Activated CD8-positive, alpha-beta memory T cell treated with anti-CD3 and anti-CD28 coated beads for 36 hours (primary cell): Measurements from ENCODE around the gene DQX1. TPM values are rescaled to one million over a fixed set of nuclear protein-coding genes. Genes with fewer than 3 reads are reported as not detected.

ENCODE experiments used
- CTCF ChIA-PET: fragments of 350-600 bp; sonication (Branson Sonifier 250); formaldehyde crosslinking; loops from one replicate; lab custom pipeline; 2021; ENCODE audit warnings: antibody characterized with exemption; lab: Charles Lee
- POLR2A ChIA-PET: fragments of 350-600 bp; sonication (Branson Sonifier 250); formaldehyde crosslinking; loops from one replicate; lab custom pipeline; 2021; ENCODE audit warnings: antibody characterized with exemption; lab: Charles Lee
- total RNA-seq, 2 experiments: library from RNA; stranded (reverse); gene quantifications; one replicate each; pipeline ENCODE4 v1.2.3, GENCODE V29; 2021

The DQX1 gene
- total RNA-seq, 2 experiments from 2014 or later: 0.75 to 0.91 TPM

DNA sequence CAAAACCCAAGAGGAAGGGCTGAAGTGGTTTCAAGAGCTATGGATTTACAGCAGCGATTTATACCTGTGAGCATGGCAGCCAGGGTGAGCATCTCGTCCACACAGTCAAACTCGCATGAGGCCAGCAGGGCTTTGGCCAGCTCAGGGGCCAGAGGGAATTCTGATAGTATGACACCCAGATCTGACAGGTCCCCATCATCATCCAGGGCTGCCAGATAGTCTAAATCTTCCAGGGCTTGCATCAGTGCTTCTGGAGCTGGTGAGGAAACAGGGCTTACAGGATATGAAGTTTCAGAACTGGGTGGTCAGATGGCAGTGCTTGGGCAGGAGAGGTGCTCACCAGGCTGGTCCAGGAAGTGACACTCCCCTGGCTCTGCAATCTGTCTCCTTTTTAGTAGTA is 3.5 kb downstream of the DQX1 start:
- POLR2A ChIA-PET: no interaction called here
- CTCF ChIA-PET: interaction anchor here (0.9 to 1.5 kb wide), 5 partner anchors 8 to 40 kb away, joined by 3 read pairs; partner anchors contain the start of genes CCDC142, PCGF1, TLX2 and TTC31

- POLR2A ChIA-PET: interaction anchor here (1.0 kb wide), 1 partner anchor 17 kb away, joined by 3 read pairs; the partner anchor contains the start of gene LBX2
- CTCF ChIA-PET: interaction anchor here (0.6 kb wide), 1 partner anchor 15 kb away, joined by 3 read pairs; no protein-coding TSS in a partner anchor
Observed at GRCh38 chr2:74516650-74517049, 9.4 kb downstream of the DQX1 start.

DNA sequence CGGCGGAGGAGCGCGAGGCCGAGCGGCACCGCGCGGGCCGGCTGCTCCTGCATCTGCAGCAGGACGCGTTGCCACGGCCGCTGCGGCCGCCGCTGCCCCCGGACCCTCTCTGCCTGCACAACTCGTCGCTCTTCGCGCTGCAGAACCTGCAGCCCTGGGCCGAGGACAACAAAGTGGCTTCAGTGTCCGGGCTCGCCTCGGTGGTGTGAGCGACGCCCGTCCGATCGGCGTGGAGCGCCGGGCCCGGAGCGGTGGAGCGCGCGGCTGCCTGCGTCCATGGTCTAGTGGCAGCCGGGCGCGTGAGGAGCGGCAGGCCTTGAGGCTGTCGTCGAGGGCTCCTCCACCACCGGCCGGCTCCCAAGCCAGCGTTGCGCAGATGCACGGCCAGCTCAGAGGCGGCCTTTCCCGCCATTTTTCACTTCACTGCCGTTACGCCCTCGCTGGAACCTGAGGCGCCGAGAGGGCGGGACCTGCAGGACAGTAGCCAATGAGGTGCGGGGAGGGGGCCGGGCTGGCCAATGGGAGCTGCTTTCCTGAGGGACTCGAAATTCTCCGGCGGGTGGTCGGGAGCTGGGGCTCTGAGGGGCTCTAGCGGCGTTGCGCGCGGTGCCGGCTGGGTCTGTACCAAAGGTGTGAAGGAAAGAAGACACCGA is 9.9 kb downstream of the DQX1 start:
- POLR2A ChIA-PET: interaction anchor here (1.0 to 1.4 kb wide), 2 partner anchors 15 to 17 kb away, joined by 3 to 8 read pairs; partner anchors contain the start of gene LBX2
- CTCF ChIA-PET: no interaction called here

DNA sequence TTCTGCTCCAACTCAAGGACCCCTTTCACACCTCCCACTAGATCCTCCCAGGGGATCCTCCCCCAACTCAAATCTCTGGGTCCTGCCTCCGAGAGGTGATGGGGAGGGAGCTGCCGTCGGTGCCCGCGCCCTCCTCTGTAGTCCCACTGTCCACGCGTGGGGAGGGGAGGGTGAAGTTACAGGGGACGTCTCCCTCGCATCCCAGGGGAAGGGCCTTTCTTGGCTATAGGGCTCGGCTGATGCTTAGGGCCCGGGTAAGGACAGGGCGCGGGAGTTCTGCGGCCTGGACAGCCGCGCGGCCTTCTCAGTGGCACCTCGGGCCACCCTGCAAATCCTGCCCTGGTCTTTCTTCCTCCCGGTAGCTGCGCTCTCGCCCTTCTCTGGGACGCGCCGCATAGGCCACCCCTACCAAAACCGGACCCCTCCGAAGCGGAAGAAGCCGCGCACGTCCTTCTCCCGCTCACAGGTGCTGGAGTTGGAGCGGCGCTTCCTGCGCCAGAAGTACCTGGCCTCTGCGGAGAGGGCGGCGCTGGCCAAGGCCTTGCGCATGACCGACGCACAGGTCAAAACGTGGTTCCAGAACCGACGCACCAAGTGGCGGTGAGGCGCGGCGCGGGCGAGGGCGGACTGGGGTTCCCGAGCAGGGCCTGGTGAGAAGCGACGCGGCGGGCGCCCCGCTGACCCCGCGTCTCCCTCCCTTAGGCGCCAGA is 10.6 kb downstream of the DQX1 start:
- CTCF ChIA-PET: interaction anchor here (1.3 kb wide), 1 partner anchor 8 kb away, joined by 3 read pairs; no protein-coding TSS in a partner anchor
- POLR2A ChIA-PET: interaction anchor here (0.6 to 1.4 kb wide), 3 partner anchors 14 to 28 kb away, joined by 3 to 8 read pairs (median 5); partner anchors contain the start of genes AUP1 and HTRA2

- ChIA-PET CTCF (interaction anchor here (1.3 kb wide), 1 partner anchor 9 kb away, joined by 3 read pairs; no protein-coding TSS in a partner anchor), POLR2A (interaction anchor here (0.6 to 1.4 kb wide), 4 partner anchors 15 to 29 kb away, joined by 3 to 8 read pairs (median 4); partner anchors contain the start of genes AUP1 and HTRA2)
Observed at GRCh38 chr2:74514368-74515270, 11.4 kb downstream of the DQX1 start, which contains the start of gene TLX2. TSS of gene TLX2 (plus strand) at chr2:74514450. CDS start at chr2:74514807, 357 bp downstream.

- POLR2A ChIA-PET: interaction anchor here (1.1 to 1.4 kb wide), 3 partner anchors 10 to 16 kb away, joined by 3 to 5 read pairs (median 3); partner anchors contain the start of genes AUP1 and HTRA2
- CTCF ChIA-PET: interaction anchor here (1.3 kb wide), 1 partner anchor 9 kb away, joined by 3 read pairs; no protein-coding TSS in a partner anchor
Observed at GRCh38 chr2:74513605-74514367, 12.2 kb downstream of the DQX1 start.

GRCh38 chr2:74512744-74513604 is 13.1 kb downstream of the DQX1 start:
- POLR2A ChIA-PET: interaction anchor here (0.5 to 1.3 kb wide), 3 partner anchors 9 to 204 kb away, joined by 3 read pairs; no protein-coding TSS in a partner anchor
- CTCF ChIA-PET: no interaction called here

DNA sequence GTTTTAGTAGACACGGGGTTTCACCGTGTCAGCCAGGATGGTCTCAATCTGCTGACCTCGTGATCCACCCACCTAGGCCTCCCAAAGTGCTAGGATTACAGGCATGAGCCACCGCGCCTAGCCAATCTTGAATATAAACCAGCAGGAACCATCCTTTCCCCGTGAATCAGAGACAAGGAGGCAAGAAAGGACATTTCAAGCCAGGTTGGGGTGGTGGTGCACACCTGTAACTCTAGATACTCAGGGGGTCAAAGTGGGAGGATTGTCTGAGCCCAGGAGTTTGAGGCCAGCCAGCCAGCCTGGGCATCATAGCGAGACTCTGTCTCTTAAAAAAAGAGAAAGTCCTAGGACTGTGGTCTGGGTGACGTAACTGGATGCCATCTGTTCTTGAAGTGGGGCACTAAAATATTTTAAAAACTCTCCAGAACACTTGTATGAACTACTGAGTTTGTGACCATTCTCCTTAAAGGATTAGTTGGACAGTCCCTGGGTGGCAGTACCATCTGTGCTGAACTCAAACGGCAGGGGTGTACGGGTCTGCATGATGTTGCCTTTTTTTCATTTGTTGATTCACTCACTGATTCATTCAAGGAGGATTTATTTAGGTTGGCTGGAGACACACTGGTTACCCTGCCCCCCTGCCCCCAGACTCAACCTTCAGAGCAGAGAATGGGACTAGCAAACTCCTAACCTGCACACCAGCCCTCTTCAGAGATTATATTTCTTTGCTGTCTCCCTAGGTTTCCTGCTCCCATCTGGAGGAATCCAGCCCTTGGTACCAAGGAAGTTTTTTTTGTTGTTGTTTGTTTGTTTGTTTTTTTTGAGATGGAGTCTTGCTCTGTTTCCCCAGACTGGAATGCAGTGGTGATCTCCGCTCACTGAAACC is 14.7 kb downstream of the DQX1 start:
- ChIA-PET CTCF (interaction anchor here (0.6 kb wide), 1 partner anchor 127 kb away, joined by 3 read pairs; no protein-coding TSS in a partner anchor), POLR2A (no interaction called here)

DNA sequence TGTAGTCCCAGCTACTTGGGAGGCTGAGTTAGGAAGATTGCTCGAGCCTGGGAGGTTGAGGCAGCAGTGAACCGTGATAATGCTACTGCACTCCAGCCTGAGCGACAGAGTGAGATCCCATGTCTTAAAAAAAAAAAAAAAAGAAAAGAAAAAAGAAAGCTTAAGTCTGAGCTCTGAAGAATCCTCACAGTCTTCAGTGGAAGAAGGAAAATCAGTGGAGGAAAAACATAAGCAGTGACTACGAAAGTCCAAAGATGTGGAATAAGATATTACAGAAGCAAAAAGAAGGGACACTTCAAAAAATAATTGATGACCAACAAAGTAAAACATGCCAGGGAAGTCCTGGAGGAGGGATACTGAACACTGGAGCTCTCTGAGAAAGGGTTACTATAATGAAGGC is 15.8 kb downstream of the DQX1 start:
- ChIA-PET POLR2A (interaction anchor here (0.6 kb wide), 1 partner anchor 47 kb away, joined by 3 read pairs; no protein-coding TSS in a partner anchor), CTCF (interaction anchor here (0.6 to 1.1 kb wide), 4 partner anchors 8 to 128 kb away, joined by 3 read pairs; no protein-coding TSS in a partner anchor)

- POLR2A ChIA-PET: interaction anchor here (0.9 kb wide), 1 partner anchor 10 kb away, joined by 3 read pairs; no protein-coding TSS in a partner anchor
- CTCF ChIA-PET: interaction anchor here (1.1 to 4.9 kb wide), 4 partner anchors 8 to 26 kb away, joined by 3 to 20 read pairs (median 5); partner anchors contain the start of genes CCDC142 and TTC31
Observed at GRCh38 chr2:74507926-74508520, 18.0 kb downstream of the DQX1 start.

DNA sequence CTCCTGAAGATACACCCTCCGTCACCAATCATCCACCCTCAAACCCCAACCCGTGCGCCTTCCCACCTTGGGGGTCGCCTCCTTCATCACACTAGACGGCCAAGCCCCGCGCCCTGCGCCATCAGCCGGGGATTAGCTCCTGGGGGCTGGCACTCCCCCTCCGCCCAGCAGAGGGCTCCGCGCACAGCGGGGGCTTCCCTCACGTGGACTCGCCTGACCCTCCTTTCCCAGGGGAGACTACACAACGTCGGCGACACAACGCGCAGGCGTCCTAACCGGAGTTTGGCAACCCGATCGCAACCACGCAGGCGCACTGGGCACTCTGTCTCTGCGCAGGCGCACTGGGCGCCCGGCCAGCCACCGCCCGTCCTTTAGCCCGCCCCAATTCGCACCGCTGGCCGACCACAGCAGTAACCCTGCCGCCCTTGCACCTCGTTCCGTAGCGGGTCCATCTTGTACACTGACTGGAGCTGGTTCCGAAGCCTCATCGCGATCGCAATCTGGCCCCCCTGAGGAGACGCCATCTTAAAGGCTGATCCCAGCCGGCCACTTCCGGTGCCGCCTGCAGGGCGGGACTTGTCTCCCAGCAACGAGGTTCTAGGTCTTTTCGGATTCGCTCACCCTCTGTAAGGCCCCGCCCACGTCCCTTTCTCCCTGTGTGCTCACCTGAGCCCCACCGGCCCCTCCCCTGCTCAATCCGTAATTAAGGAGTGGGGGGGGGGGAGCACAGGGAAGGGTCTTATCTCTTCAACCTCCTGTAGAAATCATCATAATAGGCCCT is 18.7 kb downstream of the DQX1 start, which contains the start of gene PCGF1:
Gene PCGF1 (minus strand): TSS at position 551 of the 781 bp plus-strand sequence. CDS start 27 bp downstream, at position 524.
- POLR2A ChIA-PET: interaction anchor here (0.9 kb wide), 1 partner anchor 10 kb away, joined by 3 read pairs; no protein-coding TSS in a partner anchor
- CTCF ChIA-PET: interaction anchor here (1.2 to 4.9 kb wide), 4 partner anchors 15 to 26 kb away, joined by 3 to 20 read pairs (median 5); partner anchors contain the start of genes CCDC142 and TTC31

DNA sequence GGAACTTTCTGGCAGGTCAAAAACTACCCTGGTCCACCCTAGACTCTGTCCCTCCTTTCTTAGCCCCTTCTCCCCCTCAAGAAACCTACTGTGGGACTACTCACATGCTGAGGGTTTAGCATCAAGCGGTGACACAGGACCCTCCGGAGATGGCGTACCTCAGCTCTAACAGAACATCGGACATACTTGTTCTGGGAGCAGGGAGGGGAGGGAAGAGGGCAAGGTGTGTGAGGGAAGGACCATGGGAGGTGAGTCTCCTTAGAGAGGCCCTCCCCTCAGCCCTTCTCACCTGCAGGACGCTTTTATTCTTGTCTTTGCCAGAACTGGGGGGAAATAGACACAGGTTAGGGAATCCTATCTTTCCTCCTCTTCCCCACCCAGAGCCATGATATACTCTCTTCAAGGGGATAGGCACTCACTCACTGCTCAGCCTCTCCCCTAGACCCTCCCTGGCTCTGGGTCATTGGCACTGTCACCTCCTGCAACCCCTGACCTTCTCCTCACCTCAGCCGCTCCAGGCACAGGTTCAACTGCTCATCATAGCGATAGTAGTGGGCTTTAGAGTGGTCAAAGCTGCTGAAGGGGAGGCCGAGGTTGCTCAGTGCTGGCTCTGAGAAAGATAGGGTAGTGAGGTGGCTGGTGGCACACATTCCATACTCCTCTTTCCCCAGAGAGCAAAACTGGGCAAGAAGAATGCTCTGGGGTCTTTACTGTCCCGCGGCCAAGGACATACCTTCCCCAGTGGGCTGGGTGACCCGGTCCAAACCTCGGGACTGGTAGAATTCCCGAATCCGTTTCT is 20.4 kb downstream of the DQX1 start:
- ChIA-PET CTCF (interaction anchor here (1.1 to 4.9 kb wide), 3 partner anchors 23 to 78 kb away, joined by 3 to 20 read pairs (median 5); partner anchors contain the start of genes CCDC142 and TTC31), POLR2A (no interaction called here)

DNA sequence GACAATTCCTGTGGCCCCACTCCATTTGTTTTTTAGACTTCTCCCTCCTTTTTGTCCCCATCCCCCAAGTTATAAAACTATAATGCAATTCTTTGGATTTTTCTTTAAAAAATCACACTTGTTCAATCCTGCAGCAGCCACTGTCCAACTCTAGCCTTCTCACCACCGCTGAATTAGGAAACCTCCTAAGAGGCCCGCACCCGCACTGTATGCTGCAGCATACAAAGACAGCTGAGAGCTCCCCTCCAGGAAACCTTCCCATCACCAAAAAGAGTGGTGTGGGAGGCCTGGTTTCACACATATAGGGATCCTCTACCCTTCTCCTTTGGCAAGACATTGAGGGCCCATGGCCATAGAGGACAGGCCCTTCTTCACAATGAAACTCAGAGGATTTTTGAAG is 21.4 kb downstream of the DQX1 start:
- ChIA-PET CTCF (interaction anchor here (1.0 to 4.9 kb wide), 2 partner anchors 12 to 22 kb away, joined by 3 to 20 read pairs; partner anchors contain the start of genes CCDC142 and TTC31), POLR2A (no interaction called here)
